ENCODE measurements around the gene NOVA1.

NOVA1 gene

DNA sequence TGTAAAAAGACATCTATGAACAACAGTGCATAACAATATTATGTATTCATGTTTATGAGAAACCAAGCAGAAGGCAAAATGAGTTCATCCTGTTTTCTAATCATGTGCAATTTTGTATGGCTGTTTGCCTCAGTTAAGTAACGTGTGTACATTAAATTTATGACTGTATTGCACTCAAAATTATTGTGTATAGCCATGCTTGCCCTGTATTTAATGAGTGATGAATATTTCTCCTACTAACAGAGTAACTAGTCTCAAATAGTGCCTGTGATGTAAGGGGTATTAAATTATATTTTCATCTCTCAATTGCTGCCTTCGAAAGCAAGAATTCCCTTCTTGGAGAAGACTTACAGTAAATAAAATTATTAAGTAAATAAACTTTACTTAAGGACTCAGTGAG is 154.2 kb downstream of the NOVA1 start:
- DNase-seq = no peak

DNA sequence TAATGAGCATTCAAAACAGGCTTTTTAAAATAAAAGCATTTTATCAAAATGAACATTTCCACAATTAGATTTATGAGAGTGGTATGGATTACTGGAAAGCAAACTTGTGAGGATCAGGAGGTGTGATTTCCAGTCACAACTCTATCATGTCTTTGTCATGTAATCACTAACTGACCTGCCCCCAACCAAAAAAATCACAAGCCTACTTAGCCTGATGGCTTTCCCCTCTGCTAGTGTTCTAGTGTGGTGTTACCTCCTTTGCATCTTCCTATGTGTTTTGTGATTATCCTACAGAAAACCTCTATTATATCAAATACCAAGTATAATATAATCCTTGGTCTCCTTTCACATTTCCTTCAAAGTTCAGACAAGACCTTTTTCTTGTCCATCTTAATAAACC is 168.6 kb downstream of the NOVA1 start:
- no peak for DNase-seq

DNA sequence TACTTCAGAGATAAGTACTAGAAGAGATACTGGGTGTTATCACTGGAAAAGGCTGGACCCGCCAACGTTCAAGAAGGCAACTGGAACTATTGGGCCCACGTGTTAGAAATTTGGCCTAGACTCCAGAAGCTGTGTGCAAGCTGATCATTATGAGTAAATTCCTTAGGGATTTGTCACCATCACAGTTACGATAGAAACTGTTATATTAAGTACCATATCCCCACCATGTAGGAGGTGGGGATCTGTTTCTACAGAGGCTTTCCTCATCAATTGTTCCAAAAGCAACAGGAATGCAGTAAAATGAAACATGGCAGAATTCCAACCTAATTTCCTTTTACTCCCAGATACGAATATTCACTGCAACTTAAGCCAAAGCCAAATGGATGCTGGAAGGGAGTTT is 170.7 kb downstream of the NOVA1 start:
- no peak for DNase-seq

DNA sequence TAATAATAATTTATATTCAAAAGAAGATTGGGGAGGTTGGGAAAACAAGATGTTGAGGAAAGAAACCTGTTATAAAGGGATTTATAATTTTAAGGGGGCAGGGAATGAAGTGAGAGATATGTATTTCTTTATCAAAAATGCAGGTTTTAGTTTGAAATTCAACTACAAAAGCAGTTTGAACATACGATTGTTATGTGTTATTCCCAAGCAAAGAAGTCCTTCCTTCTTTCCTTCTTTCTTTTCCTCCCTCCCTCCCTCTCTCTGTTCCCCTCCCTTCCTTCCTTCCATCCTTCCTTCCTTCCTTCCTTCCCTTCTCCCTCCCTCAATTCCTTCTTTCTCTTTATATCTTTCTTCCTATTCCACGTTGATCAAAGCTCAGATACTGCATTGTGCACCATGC is 173.3 kb downstream of the NOVA1 start:
- DNase-seq = no peak

DNA sequence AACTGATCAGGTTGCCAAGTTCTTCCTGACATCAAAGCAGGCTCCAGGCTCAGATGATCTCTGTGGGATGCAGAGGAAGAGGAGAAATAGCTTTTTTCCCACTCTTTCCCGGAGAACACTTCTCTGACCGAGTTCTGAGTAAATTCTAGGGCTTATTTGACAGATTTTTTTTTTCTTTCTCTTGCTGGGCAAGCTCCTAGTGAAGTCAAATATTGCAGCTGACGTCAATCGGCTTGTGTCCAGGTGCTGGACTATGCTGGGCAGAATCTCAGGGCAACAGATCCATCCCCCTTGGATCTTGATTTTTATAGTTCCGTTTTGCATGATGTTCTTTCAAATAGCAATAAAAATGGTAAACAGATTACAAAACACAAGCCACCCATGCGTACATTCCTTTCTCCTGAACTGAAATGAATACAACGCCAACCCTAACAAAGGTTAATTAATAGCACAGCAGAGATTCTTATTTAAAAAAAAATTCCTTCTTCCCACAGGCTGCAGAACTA is 182.2 kb downstream of the NOVA1 start:
- DNase-seq = no peak

DNA sequence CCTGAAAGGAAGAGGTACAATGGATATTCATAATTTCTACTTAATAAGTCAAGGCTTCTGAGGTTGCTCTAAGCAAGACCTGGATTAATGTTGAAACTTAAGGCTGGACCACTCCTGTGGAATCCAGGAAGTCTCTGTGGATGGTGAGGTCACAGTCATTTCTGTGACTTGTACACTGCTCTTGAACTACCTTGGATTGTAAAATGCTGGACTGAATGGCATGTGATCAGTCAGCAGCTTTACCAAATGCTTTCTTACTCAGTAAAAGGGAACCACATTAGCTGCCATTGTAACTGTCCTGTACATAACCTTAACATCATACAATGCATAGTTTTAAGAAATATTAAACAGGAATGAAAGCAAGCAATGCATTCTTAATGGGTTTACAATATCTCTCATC is 182.9 kb downstream of the NOVA1 start:
- no peak for DNase-seq

DNA sequence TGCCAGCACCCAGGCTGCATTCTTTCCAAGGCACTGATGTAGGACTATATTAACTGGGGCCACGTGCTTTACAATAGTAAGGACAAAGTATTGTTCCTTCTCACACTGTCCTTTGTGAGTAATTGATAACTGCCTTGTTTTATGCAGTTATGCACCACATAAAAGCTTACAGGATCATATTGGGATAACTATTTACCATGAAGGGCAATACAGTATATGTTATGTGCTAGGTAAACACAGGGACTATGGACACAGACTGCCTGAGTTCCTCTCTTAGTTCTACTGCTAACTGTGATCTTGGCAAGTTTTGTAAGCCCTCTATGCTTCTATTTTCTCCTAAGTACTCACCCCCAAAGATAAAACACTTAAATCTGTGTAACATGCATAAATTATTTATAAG is 183.7 kb downstream of the NOVA1 start:
- DNase-seq = no peak

DNA sequence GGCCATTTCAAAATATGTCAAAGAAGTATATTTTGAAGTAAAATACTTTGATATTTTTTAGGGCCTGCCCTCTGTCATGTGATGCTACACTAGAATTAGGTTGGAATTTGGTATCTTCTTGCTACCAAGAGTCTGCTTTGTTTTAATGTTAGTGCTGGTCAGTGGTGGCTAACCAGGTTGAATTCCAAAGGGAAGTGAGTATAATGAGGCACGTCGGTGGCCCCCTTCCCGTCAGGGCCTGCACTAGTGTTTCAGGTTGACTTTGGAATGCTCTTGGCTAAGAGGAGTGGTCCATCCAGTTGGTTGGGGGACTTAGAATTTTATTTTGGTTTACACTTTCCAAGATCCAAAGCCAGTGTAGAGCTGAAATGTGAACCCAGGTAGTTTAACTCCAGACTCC is 185.4 kb downstream of the NOVA1 start:
- no peak for DNase-seq

DNA sequence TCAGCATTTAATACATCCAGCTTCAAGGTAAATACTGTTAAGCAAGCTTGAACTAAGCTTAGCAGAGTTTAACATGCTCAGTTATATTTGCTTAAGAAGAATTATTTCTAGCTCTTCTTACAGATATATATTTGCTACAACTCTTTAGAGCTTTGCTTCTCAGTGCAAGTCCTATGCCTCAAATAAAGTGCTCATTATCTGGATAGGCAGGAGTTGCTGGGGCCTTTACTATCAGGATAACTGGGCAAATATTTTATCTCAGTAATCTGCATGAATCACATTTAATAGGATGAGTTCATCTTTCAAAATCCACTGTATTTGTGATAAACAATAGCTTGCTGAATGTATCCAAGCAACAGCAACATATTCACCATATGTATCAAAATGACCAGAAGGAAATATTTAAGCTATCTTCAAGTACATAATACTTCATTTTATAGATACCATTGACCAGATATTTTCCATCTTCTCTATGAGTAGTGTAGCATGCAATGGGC is 187.6 kb downstream of the NOVA1 start:
- no peak for DNase-seq

DNA sequence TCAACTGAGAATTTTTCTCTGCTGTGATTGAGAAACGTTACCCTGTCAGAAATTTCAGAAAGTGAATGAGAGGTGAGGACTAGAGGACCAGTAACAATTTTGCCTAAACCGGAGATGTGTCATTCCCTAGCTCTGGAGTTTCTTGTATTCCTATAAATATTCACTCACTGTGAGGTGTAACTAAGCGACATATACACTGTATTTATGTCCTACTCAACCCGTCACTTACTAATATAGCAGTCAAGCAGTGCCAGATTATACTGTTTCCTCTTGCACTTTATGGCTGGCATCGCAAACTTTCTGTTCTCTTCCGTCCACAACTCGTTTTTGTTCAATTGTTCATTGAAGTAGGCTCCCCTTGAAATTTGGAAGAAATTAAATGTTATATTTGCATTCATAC is 192.9 kb downstream of the NOVA1 start:
- no peak for DNase-seq

DNA sequence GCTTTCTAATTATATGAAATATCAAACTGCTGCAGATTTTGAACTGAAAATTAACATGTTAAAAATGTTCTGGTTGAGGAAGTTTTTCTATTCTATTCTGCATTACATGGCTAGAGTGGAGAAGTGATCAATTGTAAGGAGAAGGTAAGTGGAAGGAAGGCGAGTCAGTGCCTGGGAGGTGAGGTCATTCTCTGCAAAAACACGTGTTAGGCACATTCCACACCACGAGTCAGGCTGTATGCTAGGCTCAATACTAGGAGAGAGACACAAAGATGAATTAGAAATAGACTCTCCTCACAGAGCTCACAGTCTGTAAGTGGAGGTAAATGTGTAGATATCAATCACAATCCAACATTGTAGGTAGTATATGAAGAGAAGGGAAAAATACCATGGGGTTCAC is 194.1 kb downstream of the NOVA1 start:
- DNase-seq = no peak

DNA sequence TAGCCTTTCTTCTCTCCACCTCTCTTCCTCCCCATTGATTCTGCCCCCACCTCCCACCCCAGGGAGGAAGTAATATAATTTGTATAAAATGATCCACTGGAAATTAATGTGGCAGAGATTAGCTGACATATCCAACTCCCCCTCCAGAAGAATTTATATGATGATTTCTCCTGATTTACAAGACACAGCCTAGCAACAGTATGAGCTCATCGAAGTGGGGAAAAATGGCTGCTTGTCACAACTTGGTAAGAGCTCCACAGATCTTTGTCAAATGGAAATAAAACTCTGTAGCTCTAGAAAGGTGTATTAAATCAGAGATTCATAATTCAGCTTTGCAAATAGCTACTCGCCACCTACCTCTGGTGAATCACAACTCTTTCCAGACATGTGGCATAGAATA is 195.7 kb downstream of the NOVA1 start:
- DNase-seq = no peak

DNA sequence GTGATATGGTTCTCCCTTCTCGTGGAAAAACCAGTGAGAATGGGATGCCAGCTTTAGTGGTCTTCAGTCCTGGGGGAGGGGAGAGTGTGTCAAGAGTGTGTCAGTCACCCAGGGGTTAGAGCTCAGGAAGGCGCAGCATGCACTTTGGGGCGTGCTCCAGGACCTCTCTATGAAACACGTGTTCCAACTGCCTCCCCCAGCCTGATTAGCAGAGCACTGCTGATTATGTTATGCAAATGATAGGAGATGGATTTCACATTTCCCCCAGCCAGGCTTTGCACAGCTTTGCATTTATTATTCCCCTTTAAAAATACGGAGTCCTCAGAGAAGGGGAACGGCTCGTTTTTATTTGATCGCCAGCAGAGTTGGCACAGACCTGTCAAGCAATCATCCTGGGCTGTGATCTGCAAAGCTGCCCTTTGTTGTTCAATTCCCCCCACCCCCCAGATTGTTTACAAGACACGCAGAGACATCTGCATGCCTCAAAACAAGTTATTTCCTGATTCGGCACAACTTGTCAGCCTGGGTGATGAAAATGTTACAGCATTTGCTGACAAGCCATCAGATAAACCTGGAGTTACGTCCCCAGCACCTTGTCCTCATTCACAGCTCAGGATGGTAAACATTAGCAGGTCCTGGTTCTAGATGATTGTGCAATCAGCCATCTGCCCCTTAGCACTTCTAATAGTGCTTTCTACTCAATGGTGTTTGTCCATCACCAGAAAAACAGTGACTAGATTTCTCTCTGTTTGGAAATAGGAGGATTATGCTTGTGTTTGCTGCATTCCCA is 196.5 kb downstream of the NOVA1 start:
- DNase-seq = peak; percentile 2

DNA sequence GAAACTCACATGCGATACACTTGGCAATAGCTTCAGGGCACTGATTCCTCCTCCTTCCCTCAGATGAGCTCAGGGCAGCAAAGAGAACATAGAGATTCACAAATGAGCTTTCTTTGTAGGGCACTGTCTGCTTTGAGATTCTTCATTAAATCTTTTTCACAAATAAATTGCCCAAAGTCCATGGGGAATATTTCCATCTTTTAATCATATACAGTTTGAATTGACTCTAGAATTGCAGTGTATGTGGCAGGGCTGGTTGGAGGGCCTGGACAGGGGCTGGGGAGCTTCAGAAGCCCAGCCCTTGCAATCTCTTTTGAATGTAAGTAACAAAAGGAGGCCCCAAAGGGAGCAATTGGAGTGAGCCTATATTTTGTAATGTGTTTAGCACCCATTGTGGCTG is 197.5 kb downstream of the NOVA1 start:
- DNase-seq = no peak

DNA sequence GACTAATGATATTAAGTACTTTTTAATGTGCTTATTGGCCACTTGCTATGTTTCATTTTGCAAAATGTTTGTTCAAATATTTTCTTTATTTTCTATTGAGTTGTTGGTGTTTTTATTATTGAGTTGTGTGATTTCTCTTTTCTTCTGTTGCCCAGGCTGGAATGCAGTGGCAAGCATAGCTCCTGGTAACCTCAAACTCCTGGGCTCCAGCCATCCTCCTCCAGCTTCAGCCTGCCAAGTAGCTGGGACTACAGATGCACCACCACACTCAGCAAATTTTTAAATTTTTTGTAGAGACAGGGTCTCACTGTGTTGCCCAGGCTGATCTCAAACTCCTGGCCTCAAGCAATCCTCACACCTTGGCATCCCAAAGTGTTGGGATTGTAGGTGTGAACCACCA is 199.2 kb downstream of the NOVA1 start:
- no peak for DNase-seq

All from NCI-H2171 (cell line).